CD1c-positive myeloid dendritic cell (primary cell): ENCODE results near the gene ABI3.
"Not testable (repeated sequence)": the region's sequence is repeated elsewhere in the genome, so short reads cannot be mapped to it uniquely, and the experiment has no call there.

Experiments
- DNase-seq: peaks from one replicate; pipeline ENCODE4 v3.0.0-alpha.2; 2016; ENCODE audit errors: extremely low spot score

The ABI3 gene, protein sequence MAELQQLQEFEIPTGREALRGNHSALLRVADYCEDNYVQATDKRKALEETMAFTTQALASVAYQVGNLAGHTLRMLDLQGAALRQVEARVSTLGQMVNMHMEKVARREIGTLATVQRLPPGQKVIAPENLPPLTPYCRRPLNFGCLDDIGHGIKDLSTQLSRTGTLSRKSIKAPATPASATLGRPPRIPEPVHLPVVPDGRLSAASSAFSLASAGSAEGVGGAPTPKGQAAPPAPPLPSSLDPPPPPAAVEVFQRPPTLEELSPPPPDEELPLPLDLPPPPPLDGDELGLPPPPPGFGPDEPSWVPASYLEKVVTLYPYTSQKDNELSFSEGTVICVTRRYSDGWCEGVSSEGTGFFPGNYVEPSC

GRCh38 chr17:49210158-49211029 lies at the start of gene ABI3, which contains the start of gene GNGT2:
TSS of gene ABI3 (plus strand) at chr17:49210707. CDS start at chr17:49210725, 18 bp downstream.
TSS of gene GNGT2 (minus strand) at chr17:49210574. CDS start at chr17:49207422, 3,152 bp downstream.
- peak; percentile 58 for DNase-seq

DNA sequence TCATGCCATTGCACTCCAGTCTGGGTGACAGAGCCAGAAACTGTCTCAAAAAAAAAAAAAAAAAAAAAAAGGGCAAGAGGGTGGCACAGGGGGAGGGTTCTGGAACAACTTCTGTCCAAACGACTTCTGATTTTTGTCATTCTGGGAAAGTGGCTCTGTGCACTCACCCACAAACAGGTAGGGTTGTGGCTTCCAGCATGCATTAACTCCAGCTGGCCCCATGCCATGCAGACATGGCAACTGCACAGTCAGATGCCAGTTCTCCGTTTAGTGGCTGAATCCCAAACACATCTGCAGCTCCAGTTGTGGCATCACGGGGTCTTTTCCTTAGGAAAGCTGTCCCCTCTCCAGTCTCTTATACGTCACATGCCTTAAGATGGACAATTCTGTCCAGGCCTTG lies 47.6 kb upstream of the ABI3 start:
- DNase-seq = no peak

DNA sequence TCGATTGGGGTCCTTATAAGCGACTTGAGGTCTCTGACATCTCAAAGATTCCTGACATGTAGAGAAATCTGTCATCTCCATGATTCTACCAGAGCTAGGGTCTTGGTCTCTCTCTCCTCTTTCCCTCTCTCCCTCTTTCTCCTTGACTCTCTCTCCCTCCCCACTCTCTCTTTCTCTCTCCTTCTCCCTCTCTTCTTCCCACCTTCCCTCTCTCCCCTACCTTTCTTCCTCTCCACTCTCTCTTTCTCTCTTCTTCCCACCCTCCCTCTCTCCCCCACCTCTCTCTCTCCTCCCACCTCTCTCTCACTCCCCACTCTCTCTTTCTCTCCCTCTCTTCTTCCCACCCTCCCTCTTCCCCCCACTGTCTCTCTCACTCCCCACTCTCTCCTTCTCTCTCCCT lies 45.4 kb upstream of the ABI3 start:
- DNase-seq = no peak

- DNase-seq = no peak
Measured at GRCh38 chr17:49168706-49169105, 41.8 kb upstream of the ABI3 start.

DNA sequence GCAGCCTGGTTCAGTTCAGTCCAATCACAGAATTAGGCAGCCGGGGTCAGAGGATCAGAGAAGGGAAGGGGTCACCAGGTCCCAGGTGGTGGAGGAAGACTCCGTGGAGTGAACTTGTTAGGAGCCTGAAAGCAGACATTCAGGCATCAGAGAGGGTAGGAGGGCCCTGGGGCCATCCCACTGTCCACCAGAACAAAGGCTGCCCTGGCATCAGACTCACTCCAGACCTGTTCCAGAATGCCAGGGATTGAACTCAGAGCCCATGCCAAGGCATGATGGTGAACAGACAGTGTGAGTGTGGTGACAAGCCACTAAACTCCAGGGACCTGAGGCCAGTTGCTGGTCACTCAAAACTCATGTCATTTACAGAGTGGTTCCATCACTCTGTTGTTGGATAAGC lies 40.3 kb upstream of the ABI3 start:
- DNase-seq = no peak

- DNase-seq = not testable (repeated sequence)
Measured at GRCh38 chr17:49170711-49171110, 39.8 kb upstream of the ABI3 start.

DNA sequence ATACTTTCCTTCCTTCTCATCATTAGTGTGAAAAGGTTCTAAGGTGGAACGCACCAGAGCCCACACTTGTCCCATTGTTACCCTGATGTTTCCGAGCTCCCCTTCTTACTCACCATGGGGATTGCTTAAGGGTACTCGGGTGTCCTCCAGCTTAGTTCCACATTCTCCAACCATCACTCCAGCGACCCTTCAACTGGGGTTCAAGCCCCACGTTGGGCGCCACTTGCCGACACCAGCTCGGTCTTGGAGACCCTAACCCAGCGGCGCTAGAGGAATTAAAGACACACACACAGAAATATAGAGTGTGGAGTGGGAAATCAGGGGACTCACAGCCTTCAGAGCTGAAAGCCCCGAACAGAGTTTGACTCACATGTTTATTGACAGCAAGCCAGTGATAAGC lies 34.5 kb upstream of the ABI3 start:
- DNase-seq = not testable (repeated sequence)

- peak; percentile 75 for DNase-seq
Measured at GRCh38 chr17:49180303-49180702, 30.2 kb upstream of the ABI3 start.

- peak; percentile 12 for DNase-seq
Measured at GRCh38 chr17:49180998-49181635, 29.4 kb upstream of the ABI3 start.

- DNase-seq = no peak
Measured at GRCh38 chr17:49183341-49183740, 27.2 kb upstream of the ABI3 start.

GRCh38 chr17:49183801-49184200 lies 26.7 kb upstream of the ABI3 start:
- no peak for DNase-seq

DNA sequence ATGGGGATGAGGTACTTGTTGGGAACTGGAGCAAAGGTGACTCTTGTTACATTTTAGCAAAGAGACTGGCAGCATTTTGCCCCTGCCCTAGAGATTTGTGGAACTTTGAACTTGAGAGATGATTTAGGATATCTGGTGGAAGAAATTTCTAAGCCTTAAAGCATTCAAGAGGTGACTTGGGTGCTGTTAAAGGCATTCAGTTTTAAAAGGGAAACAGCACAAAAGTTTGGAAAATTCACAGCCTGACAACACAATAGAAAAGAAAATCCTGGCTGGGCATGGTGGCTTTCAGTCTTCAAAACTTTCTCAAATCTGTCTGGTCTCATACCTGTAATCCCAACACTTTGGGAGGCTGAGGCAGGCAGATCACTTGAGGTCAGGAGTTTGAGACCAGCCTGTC lies 26.0 kb upstream of the ABI3 start:
- not testable (repeated sequence) for DNase-seq

GRCh38 chr17:49185381-49185780 lies 25.1 kb upstream of the ABI3 start:
- not testable (repeated sequence) for DNase-seq

DNA sequence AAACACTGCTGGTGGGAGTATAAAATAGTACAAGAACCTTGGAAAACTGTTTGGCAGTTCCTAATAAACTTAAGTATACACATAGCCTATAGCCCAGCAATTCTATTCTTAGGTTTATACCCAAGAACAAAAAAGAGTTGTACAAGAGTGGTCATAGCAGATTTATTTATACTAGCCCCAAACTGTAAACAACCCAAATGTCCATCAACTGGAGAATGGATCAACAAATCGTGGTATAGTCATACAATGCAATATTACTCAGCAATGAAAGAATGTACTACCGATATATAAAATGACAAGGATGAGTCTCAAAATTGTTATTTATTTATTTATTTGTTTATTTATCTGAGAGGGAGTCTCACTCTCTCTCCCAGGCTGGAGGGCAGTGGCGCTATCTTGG lies 23.2 kb upstream of the ABI3 start:
- DNase-seq = no peak

DNA sequence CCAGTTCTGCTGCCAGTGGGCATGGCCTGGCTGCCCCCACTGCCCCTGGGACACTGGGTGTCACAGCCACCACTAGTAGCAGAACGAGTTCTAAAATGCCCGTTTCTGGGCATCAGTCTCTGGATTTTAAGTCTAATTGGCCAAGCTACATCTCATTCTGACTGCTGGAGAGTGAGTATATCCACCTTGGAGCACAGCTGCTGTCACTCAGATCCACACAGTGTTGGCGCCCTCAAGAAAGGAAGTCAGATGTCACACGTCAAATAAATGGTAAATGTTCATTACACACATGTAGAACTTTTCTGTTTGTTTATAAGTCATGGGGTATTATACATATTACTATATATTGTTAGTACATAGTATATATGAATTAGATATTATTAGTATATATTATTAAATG lies 19.6 kb upstream of the ABI3 start:
- DNase-seq = no peak

DNA sequence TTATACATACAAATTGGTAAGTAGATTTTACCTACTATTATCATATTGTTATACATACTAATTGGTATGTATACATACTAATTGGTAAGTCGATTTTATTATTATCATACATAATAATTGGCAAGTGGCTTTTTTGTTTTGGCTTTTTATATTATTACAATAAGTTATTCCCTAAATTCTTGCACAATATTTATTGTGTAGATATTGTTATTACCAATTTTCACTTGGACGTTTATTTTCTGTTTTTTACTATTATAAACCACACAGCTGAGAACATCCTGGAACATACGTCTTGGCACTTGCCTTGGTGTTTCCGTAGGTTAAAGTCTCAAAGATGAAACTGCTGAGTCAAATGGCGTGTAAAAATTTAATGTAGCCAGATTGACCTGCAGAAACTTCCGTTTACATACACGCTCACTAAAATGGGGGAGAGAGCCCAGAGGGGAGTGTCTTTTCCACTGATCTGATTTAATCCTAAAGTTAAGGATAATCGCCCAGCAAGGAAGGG lies 19.0 kb upstream of the ABI3 start:
- DNase-seq = peak; percentile 64

DNA sequence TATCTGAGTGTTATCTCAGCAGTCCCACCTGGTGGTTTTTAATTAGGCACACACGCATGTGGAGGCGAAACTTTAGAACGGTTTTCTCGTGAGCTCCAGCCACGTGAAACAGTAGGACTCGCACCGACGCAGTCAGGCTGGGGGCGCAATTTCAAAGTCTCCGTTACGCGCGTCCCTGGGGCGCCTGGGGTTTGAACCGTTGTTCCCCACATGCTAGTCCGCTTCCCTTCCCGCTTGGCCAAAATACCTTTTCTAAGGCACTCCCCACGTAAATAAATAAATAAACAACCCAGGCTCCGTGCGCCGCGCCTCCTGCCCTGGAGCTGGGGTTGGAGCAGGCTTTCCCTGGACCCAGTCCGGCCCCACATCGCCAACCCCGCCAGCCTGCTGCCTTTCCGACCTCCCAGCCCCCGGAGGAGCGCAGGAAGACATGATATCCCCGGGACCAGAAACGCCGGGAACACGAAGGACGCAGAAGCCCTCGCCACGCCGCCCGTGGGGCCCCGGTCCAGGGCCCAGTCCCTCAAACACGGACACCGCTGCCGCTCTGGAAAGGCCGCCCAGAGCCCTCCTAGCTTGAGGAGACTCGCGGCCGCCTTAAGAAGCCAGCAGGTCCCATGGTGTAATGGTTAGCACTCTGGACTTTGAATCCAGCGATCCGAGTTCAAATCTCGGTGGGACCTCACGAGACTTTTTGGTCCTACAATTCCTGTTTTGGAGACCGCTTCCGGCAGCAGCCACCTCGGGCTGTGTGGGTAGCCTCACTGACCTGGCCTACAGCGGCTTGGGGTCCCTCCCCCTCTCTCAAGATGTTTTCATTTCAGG lies 18.4 kb upstream of the ABI3 start:
- DNase-seq = peak; percentile 95

DNA sequence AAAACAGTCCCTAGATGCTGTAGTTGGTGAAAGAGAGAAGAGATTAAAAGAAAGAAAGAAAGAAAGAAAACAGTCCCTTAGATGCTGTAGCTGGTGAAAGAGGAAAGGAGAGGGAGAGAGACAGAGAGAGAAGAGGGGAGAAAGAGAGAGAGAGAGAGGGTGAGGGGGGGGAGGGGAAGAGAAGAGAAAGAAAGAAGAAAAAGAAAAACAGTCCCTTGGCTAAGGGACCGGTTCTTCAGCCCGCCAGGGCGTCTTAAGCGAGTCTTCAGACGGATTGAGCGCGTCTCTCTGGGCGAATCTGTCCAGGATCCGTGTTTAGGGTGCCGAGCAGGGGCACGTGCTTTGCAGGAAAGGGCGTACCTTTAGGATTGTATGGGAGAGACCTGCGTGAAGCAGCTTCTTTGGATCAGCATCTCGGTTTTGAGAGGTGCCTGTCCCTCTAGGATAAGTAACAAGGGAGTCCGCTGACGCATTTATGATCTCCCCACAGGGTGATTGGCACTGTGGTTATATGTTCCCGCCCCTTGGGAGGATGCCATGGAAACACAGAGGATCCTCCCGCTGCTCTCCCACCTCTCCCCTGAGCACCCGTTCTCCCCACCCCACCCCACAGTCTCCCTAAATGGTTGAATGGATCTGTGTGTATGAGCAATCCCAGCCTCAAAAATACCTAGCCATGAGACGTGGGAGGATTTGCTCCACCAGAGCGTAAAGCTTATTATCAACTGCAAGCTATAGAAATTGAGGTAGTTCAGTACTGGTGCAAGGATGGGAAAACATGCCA lies 16.8 kb upstream of the ABI3 start:
- peak; percentile 63 for DNase-seq

DNA sequence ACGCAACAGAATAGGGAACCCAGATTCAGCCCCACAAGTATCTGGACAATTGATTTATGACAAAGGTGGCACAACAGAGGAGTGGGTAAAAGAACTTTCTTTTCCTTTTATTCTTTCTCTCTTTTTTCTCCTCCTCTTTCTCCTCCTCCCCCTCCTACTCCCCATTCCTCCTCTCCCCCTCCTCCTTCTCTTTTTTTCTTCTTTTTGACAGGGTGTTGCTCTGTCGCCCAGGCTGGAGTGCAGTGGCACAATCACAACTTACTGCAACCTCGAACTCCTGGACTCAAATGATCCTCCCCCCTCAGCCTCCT lies 16.3 kb upstream of the ABI3 start:
- DNase-seq = no peak

DNA sequence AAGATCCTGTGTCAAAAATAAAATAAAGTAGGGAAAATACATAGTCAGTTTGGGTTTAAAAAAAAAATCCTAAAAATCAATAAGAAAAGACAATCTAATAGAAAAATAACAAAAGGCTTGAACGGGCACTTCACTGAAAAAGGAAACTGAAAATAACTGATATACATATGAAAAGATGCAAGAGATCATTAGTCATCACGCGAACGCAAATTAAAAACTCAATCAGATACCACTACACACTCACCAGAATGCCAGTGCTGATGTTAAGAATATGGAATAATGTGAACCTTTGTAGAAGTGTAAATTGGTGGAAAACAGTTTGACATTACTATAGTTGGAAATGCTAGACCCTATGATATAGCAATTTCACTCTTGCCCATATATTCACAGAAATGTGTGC lies 14.8 kb upstream of the ABI3 start:
- DNase-seq = no peak

DNA sequence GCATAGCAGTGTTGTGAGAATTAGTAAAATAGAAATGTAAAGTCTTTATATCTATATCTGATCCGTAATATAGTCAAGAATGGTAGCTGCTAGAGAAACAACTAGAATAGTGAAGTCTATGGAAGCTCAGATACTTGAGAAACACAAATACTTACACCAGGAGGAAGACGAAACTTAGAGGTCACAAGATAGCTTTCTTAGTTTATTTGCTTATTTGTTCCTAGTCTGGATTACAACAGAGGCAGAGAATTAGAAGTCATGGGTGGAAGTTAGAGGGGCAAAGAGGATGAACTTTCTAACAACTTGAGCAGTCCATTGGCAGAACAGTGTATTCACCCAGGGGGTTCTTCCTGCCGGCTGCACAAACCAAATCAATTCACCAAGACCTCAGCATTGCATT lies 14.0 kb upstream of the ABI3 start:
- no peak for DNase-seq
